DND-41 (cell line): Measurements from ENCODE around the gene NMT2.

Experiments used
- ATAC-seq: fragments of 200-7000 bp; cut with Tn5 transposase; 3 replicates; pipeline ENCODE4 v1.9.1; 2021; ENCODE audit warnings: low read depth; ENCODE audit not compliant: insufficient read depth
- DNase-seq: peaks from one replicate; pipeline ENCODE4 v3.0.0-alpha.2; 2020
- H2AFZ ChIP-seq: 2 replicates; pipeline ENCODE4 v1.6.0; 2012; ENCODE audit warnings: low read depth, low read length
- H3K27ac ChIP-seq: 2 replicates; pipeline ENCODE4 v1.5.1; 2012; ENCODE audit warnings: low read length, inconsistent platforms
- H3K27me3 ChIP-seq: fragments of 200-600 bp; sonication (generic); 2 replicates; pipeline ENCODE4 v1.6.0; 2012; ENCODE audit warnings: low read length, mild to moderate bottlenecking, inconsistent platforms; ENCODE audit not compliant: insufficient read depth, poor library complexity
- H3K36me3 ChIP-seq: 2 replicates; pipeline ENCODE4 v1.5.1; 2012; ENCODE audit warnings: low read length, inconsistent platforms; ENCODE audit not compliant: insufficient read depth
- H3K4me1 ChIP-seq: 2 replicates; pipeline ENCODE4 v1.5.1; 2012; ENCODE audit warnings: mild to moderate bottlenecking, low read length; ENCODE audit not compliant: insufficient read depth
- H3K4me2 ChIP-seq: 2 replicates; pipeline ENCODE4 v1.6.0; 2012; ENCODE audit warnings: mild to moderate bottlenecking, moderate library complexity, low read length, inconsistent platforms; ENCODE audit not compliant: insufficient read depth
- H3K4me3 ChIP-seq, 2 experiments: fragments of 200-600 bp in 1 of 2; shearing (Covaris generic) in 1 of 2; 2 replicates each; pipeline ENCODE4 v1.5.1; 2012 to 2016; ENCODE audit warnings: inconsistent platforms in 2 of 2, low read length in 2 of 2, mild to moderate bottlenecking in 2 of 2, low read depth in 1 of 2, moderate library complexity in 1 of 2
- H3K79me2 ChIP-seq: 2 replicates; pipeline ENCODE4 v1.6.0; 2012; ENCODE audit warnings: low read length, inconsistent platforms; ENCODE audit not compliant: insufficient read depth
- H3K9ac ChIP-seq: 2 replicates; pipeline ENCODE4 v1.6.0; 2012; ENCODE audit warnings: low read depth, mild to moderate bottlenecking, inconsistent platforms, low read length, moderate library complexity
- H3K9me3 ChIP-seq: 2 replicates; pipeline ENCODE4 v1.5.1; 2012; ENCODE audit warnings: low read length, moderate library complexity, mild to moderate bottlenecking, inconsistent platforms; ENCODE audit not compliant: insufficient read depth, severe bottlenecking
- H4K20me1 ChIP-seq: 2 replicates; pipeline ENCODE4 v1.6.0; 2012; ENCODE audit warnings: low read length; ENCODE audit not compliant: insufficient read depth
- EZH2 ChIP-seq: IDR thresholded peaks from 3 replicates; pipeline ENCODE4 v1.6.1; 2012; ENCODE audit warnings: borderline replicate concordance, low read depth, mild to moderate bottlenecking, moderate library complexity, low read length, inconsistent platforms; ENCODE audit not compliant: severe bottlenecking
- TF ChIP-seq, protein P1 (sequence below): IDR thresholded peaks from 2 replicates; pipeline ENCODE4 v1.5.1; 2012; ENCODE audit warnings: borderline replicate concordance, low read length, moderate library complexity, mild to moderate bottlenecking; ENCODE audit not compliant: poor library complexity, severe bottlenecking; ENCODE audit errors: extremely low read depth

NMT2 gene

GRCh38 chr10:15201589-15202300, 33.3 kb upstream of the NMT2 start:
- Histone ChIP-seq H3K36me3 (no peaks in the 10 kb centered on the region), H4K20me1 (no peaks in the 10 kb centered on the region), H3K27ac (no peak overlapping the region), H3K4me3 (no peak overlapping the region), H3K4me1 (0 out of 2 replicates have a peak, but pooled peaks cover under 1% of the 10 kb centered on the region), H2AFZ (no peak overlapping the region), H3K9me3 (no peaks in the 10 kb centered on the region), H3K9ac (no peak overlapping the region), H3K27me3 (no peaks in the 10 kb centered on the region), H3K79me2 (no peaks in the 10 kb centered on the region), H3K4me2 (no peak overlapping the region)
- no peak for ATAC-seq
- no peak for TF ChIP-seq EZH2
- TF ChIP-seq, protein P1, sequence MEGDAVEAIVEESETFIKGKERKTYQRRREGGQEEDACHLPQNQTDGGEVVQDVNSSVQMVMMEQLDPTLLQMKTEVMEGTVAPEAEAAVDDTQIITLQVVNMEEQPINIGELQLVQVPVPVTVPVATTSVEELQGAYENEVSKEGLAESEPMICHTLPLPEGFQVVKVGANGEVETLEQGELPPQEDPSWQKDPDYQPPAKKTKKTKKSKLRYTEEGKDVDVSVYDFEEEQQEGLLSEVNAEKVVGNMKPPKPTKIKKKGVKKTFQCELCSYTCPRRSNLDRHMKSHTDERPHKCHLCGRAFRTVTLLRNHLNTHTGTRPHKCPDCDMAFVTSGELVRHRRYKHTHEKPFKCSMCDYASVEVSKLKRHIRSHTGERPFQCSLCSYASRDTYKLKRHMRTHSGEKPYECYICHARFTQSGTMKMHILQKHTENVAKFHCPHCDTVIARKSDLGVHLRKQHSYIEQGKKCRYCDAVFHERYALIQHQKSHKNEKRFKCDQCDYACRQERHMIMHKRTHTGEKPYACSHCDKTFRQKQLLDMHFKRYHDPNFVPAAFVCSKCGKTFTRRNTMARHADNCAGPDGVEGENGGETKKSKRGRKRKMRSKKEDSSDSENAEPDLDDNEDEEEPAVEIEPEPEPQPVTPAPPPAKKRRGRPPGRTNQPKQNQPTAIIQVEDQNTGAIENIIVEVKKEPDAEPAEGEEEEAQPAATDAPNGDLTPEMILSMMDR = no peak
- DNase-seq = no peak

- H3K4me3 ChIP-seq = no peak overlapping the region
- no peak overlapping the region for H2AFZ ChIP-seq
- no peak overlapping the region for H3K4me2 ChIP-seq
- TF ChIP-seq EZH2 = no peak
- TF ChIP-seq, protein P1 = no peak
- no peaks in the 10 kb centered on the region for H3K4me1 ChIP-seq
- H3K27ac ChIP-seq = no peak overlapping the region
- H3K9me3 ChIP-seq = no peaks in the 10 kb centered on the region
- no peak for ATAC-seq
- no peaks in the 10 kb centered on the region for H3K36me3 ChIP-seq
- no peak overlapping the region for H3K9ac ChIP-seq
- H3K27me3 ChIP-seq = no peaks in the 10 kb centered on the region
- H3K79me2 ChIP-seq = no peaks in the 10 kb centered on the region
- no peaks in the 10 kb centered on the region for H4K20me1 ChIP-seq
- no peak for DNase-seq
Observed at GRCh38 chr10:15200626-15201025, 32.1 kb upstream of the NMT2 start.

- Histone ChIP-seq H3K27me3 (no peaks in the 10 kb centered on the region), H3K79me2 (no peaks in the 10 kb centered on the region), H3K4me2 (no peak overlapping the region), H3K27ac (no peak overlapping the region), H3K36me3 (no peaks in the 10 kb centered on the region), H3K9ac (no peak overlapping the region), H3K9me3 (no peaks in the 10 kb centered on the region), H3K4me3 (no peak overlapping the region), H3K4me1 (no peaks in the 10 kb centered on the region), H4K20me1 (no peaks in the 10 kb centered on the region), H2AFZ (peak overlapping the region; percentile 26; the same call in 1 of the 2 replicates)
- ATAC-seq (no peak), DNase-seq (no peak)
- no peak for TF ChIP-seq EZH2
- TF ChIP-seq, protein P1 = no peak
Observed at GRCh38 chr10:15197911-15198310, 29.4 kb upstream of the NMT2 start.
